Measurements from ENCODE around the gene SOX8.

The SOX8 gene

GRCh38 chr16:1003391-1004347 lies 22.1 kb downstream of the SOX8 start:
- DNase-seq: no peak

- no peak for DNase-seq
Measured at GRCh38 chr16:1005286-1005685, 23.7 kb downstream of the SOX8 start.

- DNase-seq: no peak
Measured at GRCh38 chr16:1006781-1007180, 25.2 kb downstream of the SOX8 start.

- DNase-seq: no peak
Measured at GRCh38 chr16:1007284-1007850, 25.8 kb downstream of the SOX8 start.

GRCh38 chr16:1008085-1008484 lies 26.5 kb downstream of the SOX8 start:
- DNase-seq: no peak

GRCh38 chr16:1009358-1010150 lies 28.0 kb downstream of the SOX8 start:
- no peak for DNase-seq

GRCh38 chr16:1010251-1010650 lies 28.7 kb downstream of the SOX8 start:
- DNase-seq: no peak

GRCh38 chr16:1010815-1011214 lies 29.2 kb downstream of the SOX8 start:
- DNase-seq: no peak

GRCh38 chr16:1011316-1012082 lies 29.9 kb downstream of the SOX8 start:
- DNase-seq: no peak

- no peak for DNase-seq
Measured at GRCh38 chr16:1012135-1012534, 30.6 kb downstream of the SOX8 start.

- no peak for DNase-seq
Measured at GRCh38 chr16:1012722-1013592, 31.4 kb downstream of the SOX8 start.

- no peak for DNase-seq
Measured at GRCh38 chr16:1013593-1013900, 32.0 kb downstream of the SOX8 start.

GRCh38 chr16:1014221-1014620 lies 32.7 kb downstream of the SOX8 start:
- no peak for DNase-seq

GRCh38 chr16:1014771-1015495 lies 33.4 kb downstream of the SOX8 start:
- peak in 2 of 51 donors; percentile 11 to 13 for DNase-seq

GRCh38 chr16:1018447-1019198 lies 37.1 kb downstream of the SOX8 start:
- no peak for DNase-seq

- peak in 44 of 51 donors; percentile 18 to 82 (median 56) for DNase-seq
Measured at GRCh38 chr16:1019231-1020090, 37.9 kb downstream of the SOX8 start.

- DNase-seq: peak in 1 of 51 donors; percentile 9
Measured at GRCh38 chr16:1020091-1020399, 38.5 kb downstream of the SOX8 start.

- no peak for DNase-seq
Measured at GRCh38 chr16:1020591-1020990, 39.0 kb downstream of the SOX8 start.
